Uterus (tissue), 2 donors: ENCODE results near the gene LYRM2.

ENCODE experiments used
- POLR2A ChIP-seq, 2 donors: fragments of 450-650 bp; IDR thresholded peaks; one replicate each; pipeline ENCODE4 v1.6.1; 2016; ENCODE audit warnings: antibody characterized with exemption in 2 of 2, mild to moderate bottlenecking in 1 of 2, moderate library complexity in 1 of 2
- TF ChIP-seq, protein P1 (sequence below), 4 experiments: fragments of 200-600 bp in 2 of 4; fragments of 450-650 bp in 2 of 4; sonication (generic) in 2 of 4; IDR thresholded peaks; one replicate each; pipeline ENCODE4 v1.5.1; 2016 to 2019; ENCODE audit warnings: antibody characterized with exemption in 4 of 4, mild to moderate bottlenecking in 2 of 4, moderate library complexity in 1 of 4

- TF ChIP-seq, protein P1, sequence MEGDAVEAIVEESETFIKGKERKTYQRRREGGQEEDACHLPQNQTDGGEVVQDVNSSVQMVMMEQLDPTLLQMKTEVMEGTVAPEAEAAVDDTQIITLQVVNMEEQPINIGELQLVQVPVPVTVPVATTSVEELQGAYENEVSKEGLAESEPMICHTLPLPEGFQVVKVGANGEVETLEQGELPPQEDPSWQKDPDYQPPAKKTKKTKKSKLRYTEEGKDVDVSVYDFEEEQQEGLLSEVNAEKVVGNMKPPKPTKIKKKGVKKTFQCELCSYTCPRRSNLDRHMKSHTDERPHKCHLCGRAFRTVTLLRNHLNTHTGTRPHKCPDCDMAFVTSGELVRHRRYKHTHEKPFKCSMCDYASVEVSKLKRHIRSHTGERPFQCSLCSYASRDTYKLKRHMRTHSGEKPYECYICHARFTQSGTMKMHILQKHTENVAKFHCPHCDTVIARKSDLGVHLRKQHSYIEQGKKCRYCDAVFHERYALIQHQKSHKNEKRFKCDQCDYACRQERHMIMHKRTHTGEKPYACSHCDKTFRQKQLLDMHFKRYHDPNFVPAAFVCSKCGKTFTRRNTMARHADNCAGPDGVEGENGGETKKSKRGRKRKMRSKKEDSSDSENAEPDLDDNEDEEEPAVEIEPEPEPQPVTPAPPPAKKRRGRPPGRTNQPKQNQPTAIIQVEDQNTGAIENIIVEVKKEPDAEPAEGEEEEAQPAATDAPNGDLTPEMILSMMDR (IDR thresholded peaks at IDR 0.05), result no peak
- TF ChIP-seq POLR2A (IDR thresholded peaks at IDR 0.05), result no peak
Measured at GRCh38 chr6:89613790-89614189, 24.8 kb downstream of the LYRM2 start.
